GM06990 (cell line): Measurements from ENCODE around the gene IL7R.

Experiments
- DNase-seq: peaks from one replicate; pipeline ENCODE4 v3.0.0-alpha.2; 2011; ENCODE audit not compliant: insufficient read length; ENCODE audit errors: extremely low read depth
- H3K27me3 ChIP-seq: replicated peaks from 2 replicates; pipeline ENCODE4 v1.6.0; 2011; ENCODE audit warnings: low read length; ENCODE audit not compliant: control insufficient read depth, insufficient read depth
- H3K36me3 ChIP-seq: 2 replicates; pipeline ENCODE4 v1.5.1; 2011; ENCODE audit warnings: low read length; ENCODE audit not compliant: control insufficient read depth, insufficient read depth
- H3K4me3 ChIP-seq: replicated peaks from 2 replicates; pipeline ENCODE4 v1.5.1; 2011; ENCODE audit warnings: low read depth, mild to moderate bottlenecking, control low read depth, low read length
- TF ChIP-seq, protein P1 (sequence below): IDR thresholded peaks from 2 replicates; pipeline ENCODE4 v1.5.1; 2011; ENCODE audit warnings: low read length, control low read depth, mild to moderate bottlenecking, inconsistent platforms; ENCODE audit not compliant: insufficient read depth, poor library complexity, severe bottlenecking

IL7R gene

DNA sequence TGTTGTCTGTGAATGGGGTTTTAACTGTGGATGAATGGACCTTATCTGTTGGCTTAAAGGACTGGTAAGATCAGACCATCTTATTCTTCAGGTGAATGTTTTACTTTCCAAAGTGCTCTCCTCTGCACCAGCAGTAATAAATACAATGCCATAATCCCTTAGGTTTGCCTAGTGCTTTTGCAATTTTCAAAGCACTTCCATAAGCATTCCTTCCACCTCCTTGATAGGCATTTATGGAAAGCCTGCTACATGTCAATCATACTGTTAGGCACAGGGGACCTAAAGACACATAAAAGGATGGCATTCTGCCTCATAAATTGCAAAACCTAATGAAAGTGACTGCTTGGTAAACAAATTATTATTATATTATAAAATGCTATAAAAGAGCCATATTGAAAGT lies 21.4 kb downstream of the IL7R start:
- Histone ChIP-seq H3K27me3 (no peaks in the 10 kb centered on the region), H3K36me3 (no peaks in the 10 kb centered on the region), H3K4me3 (no peak overlapping the region)
- TF ChIP-seq, protein P1, sequence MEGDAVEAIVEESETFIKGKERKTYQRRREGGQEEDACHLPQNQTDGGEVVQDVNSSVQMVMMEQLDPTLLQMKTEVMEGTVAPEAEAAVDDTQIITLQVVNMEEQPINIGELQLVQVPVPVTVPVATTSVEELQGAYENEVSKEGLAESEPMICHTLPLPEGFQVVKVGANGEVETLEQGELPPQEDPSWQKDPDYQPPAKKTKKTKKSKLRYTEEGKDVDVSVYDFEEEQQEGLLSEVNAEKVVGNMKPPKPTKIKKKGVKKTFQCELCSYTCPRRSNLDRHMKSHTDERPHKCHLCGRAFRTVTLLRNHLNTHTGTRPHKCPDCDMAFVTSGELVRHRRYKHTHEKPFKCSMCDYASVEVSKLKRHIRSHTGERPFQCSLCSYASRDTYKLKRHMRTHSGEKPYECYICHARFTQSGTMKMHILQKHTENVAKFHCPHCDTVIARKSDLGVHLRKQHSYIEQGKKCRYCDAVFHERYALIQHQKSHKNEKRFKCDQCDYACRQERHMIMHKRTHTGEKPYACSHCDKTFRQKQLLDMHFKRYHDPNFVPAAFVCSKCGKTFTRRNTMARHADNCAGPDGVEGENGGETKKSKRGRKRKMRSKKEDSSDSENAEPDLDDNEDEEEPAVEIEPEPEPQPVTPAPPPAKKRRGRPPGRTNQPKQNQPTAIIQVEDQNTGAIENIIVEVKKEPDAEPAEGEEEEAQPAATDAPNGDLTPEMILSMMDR = no peak
- DNase-seq = no peak

DNA sequence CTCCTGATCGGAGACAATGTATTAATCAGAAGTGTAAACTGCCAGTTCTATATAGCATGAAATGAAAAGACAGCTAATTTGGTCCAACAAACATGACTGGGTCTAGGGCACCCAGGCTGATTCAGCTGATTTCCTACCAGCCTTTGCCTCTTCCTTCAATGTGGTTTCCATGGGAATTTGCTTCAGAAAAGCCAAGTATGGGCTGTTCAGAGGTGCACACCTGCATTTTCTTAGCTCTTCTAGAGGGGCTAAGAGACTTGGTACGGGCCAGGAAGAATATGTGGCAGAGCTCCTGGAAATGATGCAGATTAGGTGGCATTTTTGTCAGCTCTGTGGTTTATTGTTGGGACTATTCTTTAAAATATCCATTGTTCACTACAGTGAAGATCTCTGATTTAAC lies 22.4 kb downstream of the IL7R start:
- no peak for DNase-seq
- TF ChIP-seq, protein P1 = no peak
- Histone ChIP-seq H3K36me3 (no peaks in the 10 kb centered on the region), H3K27me3 (no peaks in the 10 kb centered on the region), H3K4me3 (no peak overlapping the region)

DNA sequence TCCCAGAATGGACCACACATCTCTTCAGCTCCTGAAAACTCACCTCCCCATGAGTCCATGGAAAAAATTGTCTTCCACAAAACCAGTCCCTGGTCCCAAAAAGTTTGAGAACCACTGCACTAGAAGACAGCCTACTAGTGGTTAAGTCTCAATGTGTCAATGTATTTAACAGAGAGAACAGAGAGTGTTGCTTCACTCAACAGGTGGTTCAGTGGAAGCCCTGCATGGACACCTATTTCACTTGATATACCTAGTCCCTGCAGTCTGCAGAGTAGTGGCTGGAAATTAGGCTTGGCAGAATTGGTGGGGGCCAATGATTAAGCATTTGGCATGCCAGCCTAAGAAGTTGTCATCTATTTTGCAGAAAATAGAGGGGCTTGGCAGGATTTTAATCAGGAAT lies 23.0 kb downstream of the IL7R start:
- H3K27me3 ChIP-seq = no peaks in the 10 kb centered on the region
- TF ChIP-seq, protein P1 = no peak
- no peaks in the 10 kb centered on the region for H3K36me3 ChIP-seq
- no peak overlapping the region for H3K4me3 ChIP-seq
- DNase-seq = no peak

DNA sequence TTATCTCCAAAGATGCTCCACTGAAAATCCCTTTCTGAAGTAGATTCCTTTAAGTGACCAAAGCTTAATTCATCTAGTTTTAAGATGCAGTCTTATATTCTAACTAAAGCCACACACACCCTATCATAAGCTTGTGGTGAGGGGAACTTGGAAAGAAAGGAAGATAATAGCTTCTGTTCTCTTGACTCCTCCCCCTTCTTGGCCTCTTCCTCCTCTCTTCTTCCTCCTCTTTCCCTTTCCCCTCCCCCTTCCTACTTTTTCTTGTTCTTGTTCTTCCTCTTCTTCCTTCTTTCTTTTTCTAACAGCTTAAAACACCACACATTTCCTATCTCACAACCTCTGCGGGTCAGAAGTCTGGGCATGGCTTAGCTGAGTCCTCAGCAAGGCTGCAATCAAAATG lies 23.5 kb downstream of the IL7R start:
- DNase-seq = no peak
- H3K4me3 ChIP-seq = no peak overlapping the region
- H3K36me3 ChIP-seq = no peaks in the 10 kb centered on the region
- TF ChIP-seq, protein P1 = no peak
- H3K27me3 ChIP-seq = no peaks in the 10 kb centered on the region

GRCh38 chr5:35881758-35882157 lies 25.1 kb downstream of the IL7R start:
- Histone ChIP-seq H3K27me3 (no peaks in the 10 kb centered on the region), H3K4me3 (no peak overlapping the region), H3K36me3 (no peaks in the 10 kb centered on the region)
- DNase-seq = no peak
- TF ChIP-seq, protein P1 = no peak

DNA sequence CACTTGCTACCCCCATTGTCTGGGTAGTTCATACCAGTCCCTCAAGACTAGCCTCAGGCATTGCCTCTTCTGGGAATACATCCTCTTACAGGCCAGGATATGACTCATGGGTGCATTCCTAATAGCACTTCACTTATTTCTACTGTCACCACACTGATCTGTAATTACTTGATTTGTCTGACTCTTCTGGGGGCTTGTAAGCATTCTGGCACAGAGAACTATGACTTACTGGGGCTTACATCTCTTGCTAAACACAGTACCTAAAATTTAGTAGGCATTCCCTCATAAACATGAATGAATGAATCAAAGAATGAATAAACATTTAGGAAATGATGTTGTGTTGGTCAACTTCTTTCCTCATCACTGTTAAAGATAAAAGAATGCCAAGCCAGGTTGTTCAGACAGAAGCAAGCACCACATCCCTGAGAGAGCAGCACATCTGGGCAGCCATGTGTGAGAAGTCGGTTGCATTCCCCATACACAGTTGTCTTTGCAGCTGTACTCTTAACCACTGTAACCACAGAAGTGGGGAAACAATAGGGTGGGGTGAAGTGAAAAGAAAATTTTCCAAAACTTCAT lies 27.6 kb downstream of the IL7R start:
- Histone ChIP-seq H3K4me3 (no peak overlapping the region), H3K27me3 (no peaks in the 10 kb centered on the region), H3K36me3 (no peaks in the 10 kb centered on the region)
- TF ChIP-seq, protein P1 = no peak
- peak; percentile 52 for DNase-seq
